ENCODE measurements around the gene PRKCZ. TPM values are rescaled to one million over a fixed set of nuclear protein-coding genes. Genes with fewer than 3 reads are reported as not detected.
A peak's percentile ranks its signal among the peaks of the same experiment; 100 is the strongest.

Gene PRKCZ
- total RNA-seq, 1 donor from 2014 or later = 37.6 TPM

- TF ChIP-seq CTCF (IDR thresholded peaks at IDR 0.05; ENCODE audit: insufficient read depth, low read length, poor library complexity, severe bottlenecking) = no peak
- Histone ChIP-seq H3K36me3 (ENCODE audit: control insufficient read depth, insufficient read depth, low read length) (no peaks in the 10 kb centered on the region), H3K27me3 (ENCODE audit: control insufficient read depth, insufficient read depth, low read length) (no peaks in the 10 kb centered on the region), H3K4me3 (ENCODE audit: low read depth, low read length) (peak overlapping the region; percentile 82)
- DNase-seq (ENCODE audit: low read depth) = no peak
These were observed 182.2 kb downstream of the PRKCZ start for GRCh38 chr1:2232255-2232915.

- no peak for TF ChIP-seq CTCF (IDR thresholded peaks at IDR 0.05; ENCODE audit: insufficient read depth, low read length, poor library complexity, severe bottlenecking)
- Histone ChIP-seq H3K4me3 (ENCODE audit: low read depth, low read length) (no peak overlapping the region), H3K27me3 (ENCODE audit: control insufficient read depth, insufficient read depth, low read length) (no peaks in the 10 kb centered on the region), H3K36me3 (ENCODE audit: control insufficient read depth, insufficient read depth, low read length) (no peaks in the 10 kb centered on the region)
- no peak for DNase-seq (ENCODE audit: low read depth)
These were observed 182.8 kb downstream of the PRKCZ start for GRCh38 chr1:2232916-2233438.

GRCh38 chr1:2233468-2233867, 183.3 kb downstream of the PRKCZ start:
- no peak overlapping the region for H3K4me3 ChIP-seq (ENCODE audit: low read depth, low read length)
- no peaks in the 10 kb centered on the region for H3K27me3 ChIP-seq (ENCODE audit: control insufficient read depth, insufficient read depth, low read length)
- no peak for TF ChIP-seq CTCF (IDR thresholded peaks at IDR 0.05; ENCODE audit: insufficient read depth, low read length, poor library complexity, severe bottlenecking)
- no peak for DNase-seq (ENCODE audit: low read depth)
- H3K36me3 ChIP-seq (ENCODE audit: control insufficient read depth, insufficient read depth, low read length) = no peaks in the 10 kb centered on the region

- no peak for DNase-seq (ENCODE audit: low read depth)
- Histone ChIP-seq H3K27me3 (ENCODE audit: control insufficient read depth, insufficient read depth, low read length) (no peaks in the 10 kb centered on the region), H3K4me3 (ENCODE audit: low read depth, low read length) (no peak overlapping the region)
These were observed 184.0 kb downstream of the PRKCZ start for GRCh38 chr1:2233997-2234761.

GRCh38 chr1:2234762-2235113, 184.5 kb downstream of the PRKCZ start:
- DNase-seq (ENCODE audit: low read depth) = no peak
- H3K27me3 ChIP-seq (ENCODE audit: control insufficient read depth, insufficient read depth, low read length) = no peaks in the 10 kb centered on the region
- H3K36me3 ChIP-seq (ENCODE audit: control insufficient read depth, insufficient read depth, low read length) = no peaks in the 10 kb centered on the region
- no peak for TF ChIP-seq CTCF (IDR thresholded peaks at IDR 0.05; ENCODE audit: insufficient read depth, low read length, poor library complexity, severe bottlenecking)
- no peak overlapping the region for H3K4me3 ChIP-seq (ENCODE audit: low read depth, low read length)

More at GRCh38 chr1:2233997-2234761, 184.0 kb downstream of the PRKCZ start:
- TF ChIP-seq CTCF (IDR thresholded peaks at IDR 0.05; ENCODE audit: insufficient read depth, low read length, poor library complexity, severe bottlenecking) = no peak
- no peaks in the 10 kb centered on the region for H3K36me3 ChIP-seq (ENCODE audit: control insufficient read depth, insufficient read depth, low read length)

Other genes with a start within 250 kb of the PRKCZ start
- 257 and 261 TPM in 2 replicates for gene GNB1, start 159.3 kb upstream of the PRKCZ start, total RNA-seq
- gene CALML6, start 135.2 kb upstream of the PRKCZ start, total RNA-seq = 0.04 TPM in 1 of 2 replicates, not detected in the other
- 0.92 and 3.2 TPM in 2 replicates for gene TMEM52, start 131.1 kb upstream of the PRKCZ start, total RNA-seq
- gene CFAP74, start 46.6 kb upstream of the PRKCZ start, total RNA-seq = not detected in 2 replicates
- gene GABRD, start 31.1 kb upstream of the PRKCZ start, total RNA-seq = not detected in 2 replicates
- gene FAAP20, start 144.4 kb downstream of the PRKCZ start, total RNA-seq = 50.6 and 65.8 TPM in 2 replicates
- 26.9 and 33.8 TPM in 2 replicates for gene SKI, start 177.9 kb downstream of the PRKCZ start, total RNA-seq